Motor neuron (in vitro differentiated cells): ENCODE measurements around the gene SLC25A17. TPM values are rescaled to one million over a fixed set of nuclear protein-coding genes. Genes with fewer than 3 reads are reported as not detected.
"Not testable (repeated sequence)": the region's sequence is repeated elsewhere in the genome, so short reads cannot be mapped to it uniquely, and the experiment has no call there.

Experiments
- ATAC-seq, 8 experiments: fragments of 200-7000 bp; cut with Tn5 transposase; replicated peaks in 6 of 8; 2 replicates each; pipeline ENCODE4 v1.8.0; 2021; ENCODE audit warnings: mild to moderate bottlenecking in 8 of 8, moderate library complexity in 8 of 8
- H3K27ac ChIP-seq, 2 donors: fragments of 250-450 bp; sonication (Bioruptor Pico); 2 replicates each; pipeline ENCODE4 v1.9.0; 2021; ENCODE audit warnings: antibody characterized with exemption in 2 of 2, mild to moderate bottlenecking in 2 of 2, moderate library complexity in 1 of 2
- H3K4me1 ChIP-seq, 2 donors: fragments of 250-450 bp; sonication (Bioruptor Pico); replicated peaks in 1 of 2; 2 replicates each; pipeline ENCODE4 v1.6.1; 2021; ENCODE audit warnings: antibody characterized with exemption in 2 of 2, mild to moderate bottlenecking in 2 of 2, moderate library complexity in 1 of 2
- H3K4me3 ChIP-seq, 5 donors: fragments of 250-450 bp; sonication (Bioruptor Pico); 2 replicates each; pipeline ENCODE4 v1.9.0; 2021; ENCODE audit warnings: antibody characterized with exemption in 5 of 5, mild to moderate bottlenecking in 5 of 5, moderate library complexity in 4 of 5
- WGBS, 10 experiments: fragments of 450-650 bp; shearing (Covaris generic); methylation state at CpG; one replicate each; pipeline ENCODE4 v1.0.0; 2022; 5-methylcytosine and 5-hydroxymethylcytosine counted together
- in situ Hi-C, 9 experiments: fragments of 400-800 bp; cut with MboI; loops; one replicate each; pipeline ENCODE4 v1.15.0; 2021; ENCODE audit warnings: low sequenced_read_pairs in 9 of 9, low pct_unique_long_range_greater_than_20kb in 2 of 9; ENCODE audit not compliant: unreplicated experiment in 9 of 9
- total RNA-seq, 8 experiments: library from RNA; unstranded; fragments of 300-600 nt; gene quantifications; 2 replicates each; pipeline versions ENCODE4 v1.2.3 to v1.2.4, GENCODE V29; 2022

The SLC25A17 gene
- total RNA-seq, 8 experiments from 2014 or later = 11.6 to 25.9 (median 19.3) TPM

GRCh38 chr22:40808018-40808841 is 10.9 kb downstream of the SLC25A17 start:
- WGBS, 10 experiments = 0 to 96% (median 75%) methylated on average over 2 to 6 of the region's 6 CpGs
- no peak overlapping the region for H3K27ac ChIP-seq
- no peak overlapping the region for H3K4me3 ChIP-seq
- in situ Hi-C loops = no loop called here
- peak in 2 of 8 experiments; percentile 22 to 25 for ATAC-seq
- no peaks in the 10 kb centered on the region for H3K4me1 ChIP-seq

- Histone ChIP-seq H3K27ac (no peak overlapping the region), H3K4me1 (peaks cover 0 to 2% of the 10 kb centered on the region in 2 donors), H3K4me3 (no peak overlapping the region)
- in situ Hi-C loops = no loop called here
- 70 to 100% (median 85%) methylated on average over 1 to 3 of the region's 3 CpGs for WGBS, 10 experiments
- ATAC-seq = no peak
Measured at GRCh38 chr22:40806711-40807110, 12.4 kb downstream of the SLC25A17 start.

GRCh38 chr22:40805699-40806203 is 13.4 kb downstream of the SLC25A17 start:
- Histone ChIP-seq H3K27ac (no peak overlapping the region), H3K4me3 (no peak overlapping the region), H3K4me1 (peaks cover 0 to 2% of the 10 kb centered on the region in 2 donors)
- ATAC-seq = no peak
- WGBS, 10 experiments = 71 to 100% (median 100%) methylated on average over 1 to 3 of the region's 3 CpGs; no CpG with 5 or more reads in 1 of the 10 experiments
- in situ Hi-C loops = no loop called here

- in situ Hi-C loops = no loop called here
- Histone ChIP-seq H3K27ac (no peak overlapping the region), H3K4me1 (peaks cover 0 to 2% of the 10 kb centered on the region in 2 donors), H3K4me3 (no peak overlapping the region)
- 83 to 100% (median 96%) methylated on average over 1 to 4 of the region's 4 CpGs; no CpG with 5 or more reads in 4 of the 10 experiments for WGBS, 10 experiments
- peak in 1 of 8 experiments; percentile 37 for ATAC-seq
Measured at GRCh38 chr22:40805239-40805638, 13.9 kb downstream of the SLC25A17 start.

GRCh38 chr22:40803321-40803720 is 15.8 kb downstream of the SLC25A17 start:
- ATAC-seq = peak in 5 of 8 experiments; percentile 19 to 83 (median 35)
- Histone ChIP-seq H3K27ac (no peak overlapping the region), H3K4me1 (peaks cover 0 to 2% of the 10 kb centered on the region in 2 donors), H3K4me3 (no peak overlapping the region)
- in situ Hi-C loops = no loop called here
- WGBS, 10 experiments = 0 to 100% (median 75%) methylated on average over 1 of the region's 1 CpG; no CpG with 5 or more reads in 3 of the 10 experiments

GRCh38 chr22:40799008-40799407 is 20.1 kb downstream of the SLC25A17 start:
- no peak overlapping the region for H3K4me3 ChIP-seq
- no peak overlapping the region for H3K27ac ChIP-seq
- peaks cover 0 to 2% of the 10 kb centered on the region in 2 donors for H3K4me1 ChIP-seq
- in situ Hi-C loops = loop anchor here in 1 of 9 experiments (25.0 kb wide), 1 partner anchor 287 kb away; no protein-coding TSS in a partner anchor
- ATAC-seq = no peak
- WGBS, 10 experiments = 83 to 100% (median 94%) methylated on average over 1 to 3 of the region's 3 CpGs; no CpG with 5 or more reads in 2 of the 10 experiments

GRCh38 chr22:40797427-40797826 is 21.7 kb downstream of the SLC25A17 start:
- in situ Hi-C loops = loop anchor here in 1 of 9 experiments (25.0 kb wide), 1 partner anchor 285 kb away; no protein-coding TSS in a partner anchor
- no peak overlapping the region for H3K4me3 ChIP-seq
- no peak overlapping the region for H3K27ac ChIP-seq
- no peaks in the 10 kb centered on the region for H3K4me1 ChIP-seq
- peak in 2 of 8 experiments; percentile 23 to 54 for ATAC-seq
- 80 to 100% (median 100%) methylated on average over 1 of the region's 1 CpG; no CpG with 5 or more reads in 5 of the 10 experiments for WGBS, 10 experiments

DNA sequence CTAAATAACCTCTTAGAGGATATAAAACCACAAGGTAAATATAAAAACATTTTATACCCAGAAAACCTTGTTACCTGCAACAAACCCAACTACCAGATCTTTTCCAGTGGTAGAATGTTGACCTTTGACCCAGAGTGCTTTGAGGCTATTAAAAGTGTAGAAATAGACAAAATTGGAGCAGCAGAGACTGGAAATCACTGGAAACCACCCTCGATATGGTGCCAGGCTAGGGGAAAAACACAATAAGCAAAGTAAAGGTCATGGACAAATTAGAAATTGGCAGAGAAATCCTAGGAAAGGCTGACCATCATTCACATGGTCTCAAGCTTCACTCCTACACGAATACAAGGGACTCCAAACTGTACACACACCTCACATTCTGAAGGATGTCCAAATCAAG is 26.7 kb downstream of the SLC25A17 start:
- in situ Hi-C loops = loop anchor here in 1 of 9 experiments (25.0 kb wide), 1 partner anchor 280 kb away; no protein-coding TSS in a partner anchor
- ATAC-seq = no peak
- Histone ChIP-seq H3K27ac (no peak overlapping the region), H3K4me3 (no peak overlapping the region), H3K4me1 (no peaks in the 10 kb centered on the region)
- WGBS, 10 experiments = 80 to 100% (median 100%) methylated on average over 1 to 2 of the region's 2 CpGs; no CpG with 5 or more reads in 2 of the 10 experiments

- Histone ChIP-seq H3K4me3 (no peak overlapping the region), H3K4me1 (no peaks in the 10 kb centered on the region), H3K27ac (no peak overlapping the region)
- in situ Hi-C loops = loop anchor here in 1 of 9 experiments (25.0 kb wide), 1 partner anchor 279 kb away; no protein-coding TSS in a partner anchor
- ATAC-seq = no peak
Measured at GRCh38 chr22:40791241-40791640, 27.9 kb downstream of the SLC25A17 start.

- H3K4me3 ChIP-seq = no peak overlapping the region
- no peak for ATAC-seq
- WGBS, 10 experiments = 95 to 100% (median 100%) methylated on average over 1 to 8 of the region's 22 CpGs; no CpG with 5 or more reads in 4 of the 10 experiments
- H3K4me1 ChIP-seq = no peaks in the 10 kb centered on the region
- in situ Hi-C loops = loop anchor here in 1 of 9 experiments (25.0 kb wide), 1 partner anchor 277 kb away; no protein-coding TSS in a partner anchor
- no peak overlapping the region for H3K27ac ChIP-seq
Measured at GRCh38 chr22:40789131-40789530, 30.0 kb downstream of the SLC25A17 start.

GRCh38 chr22:40782521-40782920 is 36.6 kb downstream of the SLC25A17 start:
- Histone ChIP-seq H3K4me1 (no peaks in the 10 kb centered on the region), H3K27ac (no peak overlapping the region), H3K4me3 (no peak overlapping the region)
- in situ Hi-C loops = loop anchor here in 1 of 9 experiments (25.0 kb wide), 1 partner anchor 270 kb away; no protein-coding TSS in a partner anchor
- WGBS, 10 experiments = 88 to 100% (median 96%) methylated on average over 1 to 3 of the region's 3 CpGs
- ATAC-seq = no peak

- H3K27ac ChIP-seq, H3K4me3 ChIP-seq, H3K4me1 ChIP-seq, ATAC-seq: not testable (repeated sequence)
- 79 to 100% (median 98%) methylated on average over 1 to 9 of the region's 14 CpGs; no CpG with 5 or more reads in 1 of the 10 experiments for WGBS, 10 experiments
- in situ Hi-C loops = loop anchor here in 1 of 9 experiments (25.0 kb wide), 1 partner anchor 269 kb away; no protein-coding TSS in a partner anchor
Measured at GRCh38 chr22:40781749-40782148, 37.4 kb downstream of the SLC25A17 start.

GRCh38 chr22:40769761-40770160 is 49.4 kb downstream of the SLC25A17 start:
- Histone ChIP-seq H3K27ac (no peak overlapping the region), H3K4me1 (peaks cover 0 to 2% of the 10 kb centered on the region in 2 donors), H3K4me3 (no peak overlapping the region)
- 70 to 100% (median 95%) methylated on average over 2 to 6 of the region's 6 CpGs for whole genome bisulfite sequencing, 10 experiments
- in situ Hi-C loops = loop anchor here in 1 of 9 experiments (25.0 kb wide), 1 partner anchor 93 kb away; the partner anchor contains the start of genes DNAJB7, ST13 and XPNPEP3
- ATAC-seq = no peak
